A549 (cell line): ENCODE measurements around the gene SSC5D. TPM values are rescaled to one million over a fixed set of nuclear protein-coding genes. Genes with fewer than 3 reads are reported as not detected.
A peak's percentile ranks its signal among the peaks of the same experiment; 100 is the strongest.

Source experiments
- ATAC-seq, 2 experiments: fragments of 200-7000 bp in 1 of 2; fragments of >200 bp in 1 of 2; cut with Nextera tagmentation in 1 of 2; cut with Tn5 transposase in 1 of 2; 3 replicates each; pipeline versions ENCODE4 v1.8.0 to v1.9.1; 2018 to 2020; ENCODE audit warnings: mild to moderate bottlenecking in 1 of 2, moderate library complexity in 1 of 2
- CTCF ChIA-PET: fragments of 300-600 bp; sonication (Branson Sonifier 250); formaldehyde crosslinking; extraction: SDS; loops from one replicate; lab custom pipeline; 2021; ENCODE audit warnings: antibody characterized with exemption, inconsistent platforms; lab: Yijun Ruan, JAX
- POLR2A ChIA-PET: fragments of 350-600 bp; formaldehyde crosslinking; extraction: SDS; loops from one replicate; lab custom pipeline; 2021; ENCODE audit warnings: antibody characterized with exemption, inconsistent platforms; lab: Yijun Ruan, JAX
- DNase-seq, 2 experiments: peaks; one replicate each; pipeline versions ENCODE4 v3.0.0 to v3.0.0-alpha.2; 2011 to 2016; ENCODE audit warnings: low read depth in 1 of 2, low spot score in 1 of 2
- FAIRE-seq: peaks from 2 replicates; lab custom pipeline; 2011; peaks lifted over from hg19 to GRCh38; lab: Jason Lieb, UNC
- H3K27ac ChIP-seq, 2 experiments: fragments of >200 bp; sonication (Bioruptor Twin); formaldehyde crosslinking; 3 replicates each; pipeline ENCODE4 v1.5.1; 2016 to 2017
- H3K4me1 ChIP-seq: fragments of >200 bp; sonication (Bioruptor Twin); formaldehyde crosslinking; 3 replicates; pipeline ENCODE4 v1.6.1; 2016
- H3K4me2 ChIP-seq: fragments of >200 bp; sonication (Bioruptor Twin); formaldehyde crosslinking; 3 replicates; pipeline ENCODE4 v1.6.1; 2016
- H3K4me3 ChIP-seq: fragments of >200 bp; sonication (Bioruptor Twin); formaldehyde crosslinking; 3 replicates; pipeline ENCODE4 v1.5.1; 2016
- H3K9me3 ChIP-seq: fragments of >200 bp; sonication (Bioruptor Twin); formaldehyde crosslinking; 3 replicates; pipeline ENCODE4 v1.6.1; 2016
- CBX8 ChIP-seq: fragments of 200-600 bp; sonication (generic); IDR thresholded peaks from 2 replicates; pipeline ENCODE4 v1.6.1; 2016
- CEBPB ChIP-seq, 2 experiments: fragments of >200 bp in 1 of 2; sonication (Bioruptor Twin) in 1 of 2; formaldehyde crosslinking in 1 of 2; IDR thresholded peaks; 2 replicates each; pipeline ENCODE4 v1.6.1; 2012 to 2016
- CHD2 ChIP-seq: fragments of 150-350 bp; IDR thresholded peaks from 2 replicates; pipeline ENCODE4 v1.6.1; 2014; ENCODE audit warnings: low read length; ENCODE audit not compliant: partially characterized antibody
- CHD4 ChIP-seq: fragments of 200-600 bp; sonication (generic); IDR thresholded peaks from 2 replicates; pipeline ENCODE4 v1.6.1; 2016; ENCODE audit warnings: antibody characterized with exemption, mild to moderate bottlenecking, borderline replicate concordance
- ESRRA ChIP-seq: fragments of 150-350 bp; IDR thresholded peaks from 2 replicates; pipeline ENCODE4 v1.6.1; 2014; ENCODE audit warnings: mild to moderate bottlenecking, low read length, borderline replicate concordance
- GATA3 ChIP-seq: IDR thresholded peaks from 2 replicates; pipeline ENCODE4 v1.6.1; 2012; ENCODE audit warnings: borderline replicate concordance
- HEYL ChIP-seq: fragments of 250-450 bp; sonication (Bioruptor Pico); IDR thresholded peaks from 2 replicates; pipeline ENCODE4 v1.8.0; 2021; ENCODE audit warnings: mild to moderate bottlenecking, moderate library complexity
- HMGXB4 ChIP-seq: fragments of 250-450 bp; sonication (Bioruptor Pico); IDR thresholded peaks from 2 replicates; pipeline ENCODE4 v1.5.0; 2021; ENCODE audit warnings: mild to moderate bottlenecking, moderate library complexity, borderline replicate concordance
- HOXB13 ChIP-seq: fragments of 250-450 bp; sonication (Bioruptor Pico); IDR thresholded peaks from 2 replicates; pipeline ENCODE4 v1.5.0; 2020; ENCODE audit warnings: low read depth, mild to moderate bottlenecking, moderate library complexity
- JUN ChIP-seq, 2 experiments: fragments of >200 bp; sonication (Bioruptor Twin); formaldehyde crosslinking; IDR thresholded peaks; 2 replicates in 1 of 2; 3 replicates in 1 of 2; pipeline ENCODE4 v1.6.1; 2016 to 2017
- KDM1A ChIP-seq: fragments of 200-600 bp; sonication (generic); IDR thresholded peaks from 2 replicates; pipeline ENCODE4 v1.6.1; 2016; ENCODE audit warnings: low read depth, mild to moderate bottlenecking
- KDM5A ChIP-seq: fragments of 200-600 bp; sonication (generic); IDR thresholded peaks from 2 replicates; pipeline ENCODE4 v1.6.1; 2016; ENCODE audit warnings: antibody characterized with exemption, mild to moderate bottlenecking
- MYC ChIP-seq: IDR thresholded peaks from 2 replicates; pipeline ENCODE4 v1.6.1; 2012; ENCODE audit warnings: mild to moderate bottlenecking, inconsistent platforms, low read length, improper control_type of control experiment, borderline replicate concordance
- NFE2L2 ChIP-seq: fragments of 150-350 bp; conservative IDR thresholded peaks from 2 replicates; pipeline ENCODE4 v1.6.1; 2014; ENCODE audit warnings: low read length
- NR3C1 ChIP-seq: fragments of >200 bp; sonication (Bioruptor Twin); formaldehyde crosslinking; IDR thresholded peaks from 3 replicates; pipeline ENCODE4 v1.6.1; 2017
- POLR2AphosphoS2 ChIP-seq: conservative IDR thresholded peaks from 2 replicates; pipeline ENCODE4 v1.6.1; 2012; ENCODE audit warnings: low read length, improper control_type of control experiment, inconsistent platforms
- RAD21 ChIP-seq, 2 experiments: fragments of >200 bp in 1 of 2; sonication (Bioruptor Twin) in 1 of 2; formaldehyde crosslinking in 1 of 2; IDR thresholded peaks in 1 of 2; conservative IDR thresholded peaks in 1 of 2; 2 replicates in 1 of 2; 3 replicates in 1 of 2; pipeline ENCODE4 v1.6.1; 2012 to 2018; ENCODE audit warnings: inconsistent platforms in 1 of 2
- RCOR1 ChIP-seq: fragments of 150-350 bp; IDR thresholded peaks from 2 replicates; pipeline ENCODE4 v1.6.1; 2014; ENCODE audit warnings: antibody characterized with exemption, low read length, low read depth
- SREBF2 ChIP-seq: fragments of 450-650 bp; IDR thresholded peaks from 2 replicates; pipeline ENCODE4 v1.6.1; 2014; ENCODE audit warnings: mild to moderate bottlenecking, moderate library complexity
- ZC3H11A ChIP-seq: fragments of 450-650 bp; IDR thresholded peaks from 2 replicates; pipeline ENCODE4 v1.6.1; 2014; ENCODE audit warnings: antibody characterized with exemption, mild to moderate bottlenecking
- ZFP36 ChIP-seq: fragments of 450-650 bp; IDR thresholded peaks from 2 replicates; pipeline ENCODE4 v1.6.1; 2014; ENCODE audit warnings: borderline replicate concordance; ENCODE audit not compliant: partially characterized antibody
- ZNF302 ChIP-seq: fragments of 250-450 bp; sonication (Bioruptor Pico); IDR thresholded peaks from 2 replicates; pipeline ENCODE4 v1.9.0; 2021; ENCODE audit warnings: inconsistent platforms, mild to moderate bottlenecking, moderate library complexity
- WGBS: methylation state at CpG from one replicate; pipeline ENCODE4 v1.1.6; 2017; ENCODE audit errors: missing lambda C conversion rate; 5-methylcytosine and 5-hydroxymethylcytosine counted together
- polyA plus RNA-seq, 4 experiments: library from polyadenylated mRNA; depleted of rRNA in 3 of 4; stranded (reverse); fragments of >200 nt; fragmentation: RNase III in 1 of 4; extraction: RNeasy Plus Mini Kit Qiagen cat#74134 plus additional on column Dnase treatment in 1 of 4; gene quantifications; 2 replicates in 3 of 4; 3 replicates in 1 of 4; pipeline ENCODE4 v1.2.3, GENCODE V29; 2011 to 2017
- TF ChIP-seq, protein P1 (sequence below): IDR thresholded peaks from 2 replicates; pipeline ENCODE4 v1.6.1; 2012
- TF ChIP-seq, protein P2 (sequence below): fragments of >200 bp; sonication (Bioruptor Twin); formaldehyde crosslinking; IDR thresholded peaks from 2 replicates; pipeline ENCODE4 v1.6.1; 2016

Gene SSC5D
- polyA plus RNA-seq, 2 of the 4 experiments (the other 2 are of a cell fraction): 0.22 to 1.5 TPM

GRCh38 chr19:55540619-55541018 lies 52.4 kb downstream of the SSC5D start:
- TF ChIP-seq, protein P1, sequence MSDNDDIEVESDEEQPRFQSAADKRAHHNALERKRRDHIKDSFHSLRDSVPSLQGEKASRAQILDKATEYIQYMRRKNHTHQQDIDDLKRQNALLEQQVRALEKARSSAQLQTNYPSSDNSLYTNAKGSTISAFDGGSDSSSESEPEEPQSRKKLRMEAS: no peak
- TF ChIP-seq, protein P2, sequence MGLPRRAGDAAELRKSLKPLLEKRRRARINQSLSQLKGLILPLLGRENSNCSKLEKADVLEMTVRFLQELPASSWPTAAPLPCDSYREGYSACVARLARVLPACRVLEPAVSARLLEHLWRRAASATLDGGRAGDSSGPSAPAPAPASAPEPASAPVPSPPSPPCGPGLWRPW: no peak
- TF ChIP-seq CEBPB (IDR thresholded peaks at IDR 0.05) (no peak), ZNF302 (no peak), ZC3H11A (no peak), HEYL (CRISPR knock-in tag) (no peak), HOXB13 (CRISPR knock-in tag) (no peak), CHD4 (no peak), HMGXB4 (no peak), JUN (IDR thresholded peaks at IDR 0.05) (no peak), RCOR1 (no peak), SREBF2 (no peak), RAD21 (conservative IDR thresholded peaks at IDR 0.05 in 1 of 2, IDR thresholded peaks at IDR 0.05 in 1 of 2) (no peak), KDM5A (no peak), POLR2AphosphoS2 (no peak), GATA3 (no peak), CBX8 (no peak), CHD2 (no peak), KDM1A (no peak)
- whole genome bisulfite sequencing: 80% methylated on average over 10 of the region's 10 CpGs
- FAIRE-seq: no peak
- Histone ChIP-seq H3K4me2 (no peak overlapping the region), H3K27ac (peak overlapping the region in 1 of 2 experiments; percentile 3; a peak in 2 of 6 replicates), H3K9me3 (no peaks in the 10 kb centered on the region), H3K4me3 (no peak overlapping the region), H3K4me1 (peaks cover 37% of the 10 kb centered on the region)
- ChIA-PET CTCF (interaction anchor here (1.3 to 3.2 kb wide), 2 partner anchors 12 to 66 kb away, joined by 3 to 10 read pairs; partner anchors contain the start of gene ZNF865), POLR2A (no interaction called here)
- no peak for ATAC-seq
- no peak for DNase-seq

GRCh38 chr19:55541091-55541490 lies 52.9 kb downstream of the SSC5D start:
- Histone ChIP-seq H3K27ac (no peak overlapping the region), H3K9me3 (no peaks in the 10 kb centered on the region), H3K4me2 (no peak overlapping the region), H3K4me3 (no peak overlapping the region)
- CTCF ChIA-PET: interaction anchor here (0.9 to 3.2 kb wide), 3 partner anchors 12 to 65 kb away, joined by 3 to 10 read pairs (median 3); partner anchors contain the start of gene ZNF865
- DNase-seq: no peak
- 88% methylated on average over 12 of the region's 19 CpGs for WGBS
- POLR2A ChIA-PET: no interaction called here
- no peak for ATAC-seq
- no peak for FAIRE-seq
- TF ChIP-seq ESRRA: no peak
- TF ChIP-seq, all 56 proteins: peak for 0
- peaks cover 37% of the 10 kb centered on the region for H3K4me1 ChIP-seq

GRCh38 chr19:55542292-55542855 lies 54.1 kb downstream of the SSC5D start:
- H3K4me2 ChIP-seq: no peak overlapping the region
- 93% methylated on average over 7 of the region's 7 CpGs for WGBS
- POLR2A ChIA-PET: no interaction called here
- TF ChIP-seq ZNF302: no peak
- no peak for TF ChIP-seq POLR2AphosphoS2
- no peak for TF ChIP-seq MYC
- TF ChIP-seq NR3C1: no peak
- no peak for TF ChIP-seq NFE2L2
- no peak for TF ChIP-seq ESRRA
- no peak for TF ChIP-seq ZFP36
- no peak for TF ChIP-seq GATA3
- TF ChIP-seq JUN (IDR thresholded peaks at IDR 0.05): no peak
- peaks cover 37% of the 10 kb centered on the region for H3K4me1 ChIP-seq
- no peak overlapping the region for H3K4me3 ChIP-seq
- H3K9me3 ChIP-seq: no peaks in the 10 kb centered on the region
- no peak overlapping the region for H3K27ac ChIP-seq
- no peak for ATAC-seq
- no peak for FAIRE-seq
- DNase-seq: no peak
- CTCF ChIA-PET: no interaction called here
